HG02970 (cell line): ENCODE results near the gene TCEAL1.

Experiments
- ATAC-seq: cut with Tn5 transposase; IDR thresholded peaks from one replicate; pipeline ENCODE4 v1.9.1; 2021; ENCODE audit warnings: mild to moderate bottlenecking, moderate library complexity, moderate number of reproducible peaks; ENCODE audit not compliant: unreplicated experiment, low FRiP score

TCEAL1 gene

DNA sequence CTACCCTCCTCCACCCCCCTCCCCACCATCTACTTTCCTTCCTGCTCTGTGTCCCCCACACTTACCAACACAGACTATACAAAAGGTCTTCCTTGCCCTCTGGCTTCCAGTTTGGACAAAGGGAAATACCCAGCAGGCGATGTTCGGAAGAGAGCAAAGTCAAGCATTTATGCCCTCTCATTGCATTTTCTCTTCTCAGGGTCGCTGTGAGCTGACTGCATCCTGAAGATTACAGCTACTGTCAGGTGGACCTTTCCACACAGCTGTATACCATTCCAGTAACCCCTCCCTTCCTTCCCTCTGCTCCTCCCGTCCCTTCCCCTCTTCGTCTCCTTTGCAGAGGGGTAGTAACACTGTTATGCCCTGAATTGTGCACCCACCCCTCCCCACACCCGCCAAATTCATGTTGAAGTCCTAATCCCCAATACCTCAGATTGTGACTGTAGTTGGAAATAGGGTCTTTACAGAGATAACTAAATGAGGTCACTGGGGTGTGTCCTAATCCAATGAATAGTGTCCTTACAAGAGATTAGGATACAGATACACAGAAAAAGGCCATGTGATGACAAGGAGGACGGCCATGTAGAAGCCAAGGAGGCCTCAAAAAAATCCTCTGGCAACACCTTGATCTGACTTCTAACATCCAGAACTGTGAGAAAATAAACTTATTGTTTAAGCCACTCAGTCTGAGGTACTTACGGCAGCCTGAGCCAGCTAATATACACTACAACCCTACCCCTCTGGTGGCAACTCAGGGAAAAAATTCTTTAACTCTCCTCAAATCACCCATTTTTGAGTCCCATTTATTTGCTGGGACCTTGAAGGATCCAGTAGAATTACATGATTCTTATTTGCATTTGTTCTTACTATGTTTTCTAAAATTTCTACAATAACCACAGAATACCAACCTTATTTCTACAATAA is 46.0 kb downstream of the TCEAL1 start:
- no peak for ATAC-seq

DNA sequence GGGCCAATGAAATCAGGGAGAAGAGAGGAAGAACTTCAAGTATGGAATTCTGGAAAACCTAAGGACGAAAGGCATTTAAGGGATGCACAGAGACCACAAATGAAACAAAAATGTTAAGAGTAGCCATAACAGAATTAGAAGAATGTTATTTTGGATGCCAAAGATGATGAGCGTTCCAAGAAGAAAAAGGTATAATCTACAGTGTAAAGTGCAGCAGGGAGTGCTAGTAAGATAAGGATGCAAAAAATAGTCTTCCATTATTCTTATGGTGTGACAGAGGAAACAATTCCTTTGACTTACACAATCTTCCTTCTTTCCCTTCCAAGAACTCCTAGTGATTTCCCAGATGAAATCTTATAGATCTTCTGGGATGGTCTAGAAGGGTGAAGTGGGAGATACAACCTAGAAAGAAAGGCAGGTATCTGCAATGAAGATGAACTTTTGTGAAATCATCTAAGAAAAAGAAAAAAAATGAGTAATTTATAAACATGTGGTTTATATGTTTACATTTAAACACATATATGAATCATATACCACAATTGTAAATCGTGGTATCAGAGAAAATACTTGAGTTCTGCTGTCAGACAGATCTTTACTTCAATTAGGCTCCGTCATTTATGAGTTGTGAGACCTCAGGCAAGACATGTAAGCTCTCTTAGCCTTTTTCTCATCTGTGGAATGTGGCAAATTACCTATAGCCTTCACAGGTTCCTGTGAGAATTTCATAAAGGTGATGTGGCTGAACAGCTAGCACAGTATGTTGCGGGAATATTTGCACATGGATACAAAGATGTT is 49.6 kb downstream of the TCEAL1 start:
- no peak for ATAC-seq
